HepG2 (cell line): ENCODE results near the gene SLC38A1. TPM values are rescaled to one million over a fixed set of nuclear protein-coding genes. Genes with fewer than 3 reads are reported as not detected.
A peak's percentile ranks its signal among the peaks of the same experiment; 100 is the strongest.

Experiments used
- GMEB2 ChIP-seq: IDR thresholded peaks from 2 replicates; pipeline ENCODE4 v1.6.1; 2016; ENCODE audit warnings: missing biosample characterization, missing genetic modification reagents, low read depth
- GZF1 ChIP-seq: sonication (generic); formaldehyde crosslinking; IDR thresholded peaks from 2 replicates; pipeline ENCODE4 v1.5.1; 2020; ENCODE audit warnings: mild to moderate bottlenecking, missing genetic modification reagents
- MED1 ChIP-seq: sonication (generic); formaldehyde crosslinking; IDR thresholded peaks from 2 replicates; pipeline ENCODE4 v1.4.0; 2020; ENCODE audit warnings: missing genetic modification reagents
- NAIF1 ChIP-seq: sonication (generic); formaldehyde crosslinking; IDR thresholded peaks from 2 replicates; pipeline ENCODE4 v1.5.0; 2020; ENCODE audit warnings: mild to moderate bottlenecking, missing genetic modification reagents, borderline replicate concordance
- NCOA2 ChIP-seq: sonication (generic); formaldehyde crosslinking; IDR thresholded peaks from 2 replicates; pipeline ENCODE4 v1.8.0; 2022; ENCODE audit warnings: inconsistent platforms
- NR1H2 ChIP-seq: sonication (generic); formaldehyde crosslinking; IDR thresholded peaks from 2 replicates; pipeline ENCODE4 v1.8.1; 2022; ENCODE audit warnings: low read depth, missing genetic modification reagents, borderline replicate concordance
- SIN3A ChIP-seq: IDR thresholded peaks from 2 replicates; pipeline ENCODE4 v1.6.1; 2011; ENCODE audit warnings: low read depth, mild to moderate bottlenecking, control low read depth, low read length, borderline replicate concordance
- SOX6 ChIP-seq, 2 experiments: fragments of 450-650 bp in 1 of 2; sonication (generic) in 1 of 2; formaldehyde crosslinking in 1 of 2; IDR thresholded peaks; 2 replicates each; pipeline versions ENCODE4 v1.4.0 to v1.6.1; 2017 to 2020; ENCODE audit warnings: antibody characterized with exemption in 1 of 2, mild to moderate bottlenecking in 1 of 2, missing genetic modification reagents in 1 of 2
- SP5 ChIP-seq: IDR thresholded peaks from 2 replicates; pipeline ENCODE4 v1.6.1; 2016; ENCODE audit warnings: low read depth, borderline replicate concordance
- ZBTB46 ChIP-seq: sonication (generic); formaldehyde crosslinking; IDR thresholded peaks from 2 replicates; pipeline ENCODE4 v1.4.0; 2020; ENCODE audit warnings: mild to moderate bottlenecking, missing genetic modification reagents, borderline replicate concordance
- ZMYM4 ChIP-seq: sonication (generic); formaldehyde crosslinking; IDR thresholded peaks from 2 replicates; pipeline ENCODE4 v1.8.1; 2023; ENCODE audit warnings: mild to moderate bottlenecking, missing genetic modification reagents
- ZNF101 ChIP-seq: sonication (generic); formaldehyde crosslinking; IDR thresholded peaks from 2 replicates; pipeline ENCODE4 v1.4.0; 2020; ENCODE audit warnings: mild to moderate bottlenecking, low read depth, missing genetic modification reagents, borderline replicate concordance
- ZNF562 ChIP-seq: sonication (generic); formaldehyde crosslinking; IDR thresholded peaks from 2 replicates; pipeline ENCODE4 v1.8.0; 2022; ENCODE audit warnings: missing genetic modification reagents, borderline replicate concordance
- ZNF569 ChIP-seq: sonication (generic); formaldehyde crosslinking; IDR thresholded peaks from 2 replicates; pipeline ENCODE4 v1.5.0; 2020; ENCODE audit warnings: mild to moderate bottlenecking, missing genetic modification reagents, moderate library complexity, borderline replicate concordance
- ZNF703 ChIP-seq: sonication (generic); formaldehyde crosslinking; IDR thresholded peaks from 2 replicates; pipeline ENCODE4 v1.5.1; 2020; ENCODE audit warnings: missing genetic modification reagents, mild to moderate bottlenecking, moderate library complexity, borderline replicate concordance
- ZSCAN12 ChIP-seq: sonication (generic); formaldehyde crosslinking; IDR thresholded peaks from 2 replicates; pipeline ENCODE4 v1.9.0; 2021; ENCODE audit warnings: mild to moderate bottlenecking, missing genetic modification reagents
- polyA plus RNA-seq, 8 experiments: library from polyadenylated mRNA; depleted of rRNA in 3 of 8; stranded (reverse) in 7 of 8; unstranded in 1 of 8; fragments of >200 nt; fragmentation: Illumina TruSeq in 4 of 8; extraction: Trizol in 4 of 8; gene quantifications; 2 replicates each; pipeline versions ENCODE4 v1.2.1 to v1.2.3, GENCODE V29; 2011 to 2016; ENCODE audit warnings: low read depth in 4 of 8, missing spikeins in 1 of 8, mixed read lengths in 1 of 8; ENCODE audit not compliant: insufficient read depth in 1 of 8
- total RNA-seq, 5 experiments: library from RNA; depleted of rRNA; stranded (reverse); fragments of >200 nt; fragmentation: Illumina TruSeq; extraction: Trizol; gene quantifications; 2 replicates each; pipeline ENCODE4 v1.2.3, GENCODE V29; 2016; ENCODE audit warnings: low read depth in 1 of 5
- TF ChIP-seq, protein P1 (sequence below): IDR thresholded peaks from 2 replicates; pipeline ENCODE4 v1.4.0; 2020; ENCODE audit warnings: mild to moderate bottlenecking, missing genetic modification reagents
- TF ChIP-seq, protein P2 (sequence below), 2 experiments: sonication (generic) in 1 of 2; formaldehyde crosslinking in 1 of 2; IDR thresholded peaks; 2 replicates each; pipeline versions ENCODE4 v1.5.1 to v1.6.1; 2011 to 2020; ENCODE audit warnings: borderline replicate concordance in 1 of 2, low read depth in 1 of 2, low read length in 1 of 2, mild to moderate bottlenecking in 1 of 2, missing genetic modification reagents in 1 of 2, moderate library complexity in 1 of 2
- TF ChIP-seq, protein P3 (sequence below): sonication (generic); formaldehyde crosslinking; IDR thresholded peaks from 2 replicates; pipeline ENCODE4 v1.5.1; 2020; ENCODE audit warnings: missing genetic modification reagents, mild to moderate bottlenecking, borderline replicate concordance

Gene SLC38A1
- total and polyA plus RNA-seq, 2 of the 13 experiments (the other 11 are each of a cell fraction or from before 2014, with no cell fraction given) = 47.0 to 50.6 TPM

GRCh38 chr12:46259071-46259470, 9.8 kb downstream of the SLC38A1 start (continued):
- TF ChIP-seq, protein P1, sequence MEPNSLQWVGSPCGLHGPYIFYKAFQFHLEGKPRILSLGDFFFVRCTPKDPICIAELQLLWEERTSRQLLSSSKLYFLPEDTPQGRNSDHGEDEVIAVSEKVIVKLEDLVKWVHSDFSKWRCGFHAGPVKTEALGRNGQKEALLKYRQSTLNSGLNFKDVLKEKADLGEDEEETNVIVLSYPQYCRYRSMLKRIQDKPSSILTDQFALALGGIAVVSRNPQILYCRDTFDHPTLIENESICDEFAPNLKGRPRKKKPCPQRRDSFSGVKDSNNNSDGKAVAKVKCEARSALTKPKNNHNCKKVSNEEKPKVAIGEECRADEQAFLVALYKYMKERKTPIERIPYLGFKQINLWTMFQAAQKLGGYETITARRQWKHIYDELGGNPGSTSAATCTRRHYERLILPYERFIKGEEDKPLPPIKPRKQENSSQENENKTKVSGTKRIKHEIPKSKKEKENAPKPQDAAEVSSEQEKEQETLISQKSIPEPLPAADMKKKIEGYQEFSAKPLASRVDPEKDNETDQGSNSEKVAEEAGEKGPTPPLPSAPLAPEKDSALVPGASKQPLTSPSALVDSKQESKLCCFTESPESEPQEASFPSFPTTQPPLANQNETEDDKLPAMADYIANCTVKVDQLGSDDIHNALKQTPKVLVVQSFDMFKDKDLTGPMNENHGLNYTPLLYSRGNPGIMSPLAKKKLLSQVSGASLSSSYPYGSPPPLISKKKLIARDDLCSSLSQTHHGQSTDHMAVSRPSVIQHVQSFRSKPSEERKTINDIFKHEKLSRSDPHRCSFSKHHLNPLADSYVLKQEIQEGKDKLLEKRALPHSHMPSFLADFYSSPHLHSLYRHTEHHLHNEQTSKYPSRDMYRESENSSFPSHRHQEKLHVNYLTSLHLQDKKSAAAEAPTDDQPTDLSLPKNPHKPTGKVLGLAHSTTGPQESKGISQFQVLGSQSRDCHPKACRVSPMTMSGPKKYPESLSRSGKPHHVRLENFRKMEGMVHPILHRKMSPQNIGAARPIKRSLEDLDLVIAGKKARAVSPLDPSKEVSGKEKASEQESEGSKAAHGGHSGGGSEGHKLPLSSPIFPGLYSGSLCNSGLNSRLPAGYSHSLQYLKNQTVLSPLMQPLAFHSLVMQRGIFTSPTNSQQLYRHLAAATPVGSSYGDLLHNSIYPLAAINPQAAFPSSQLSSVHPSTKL = 0 out of 2 replicates have a peak, but pooled peaks have one; percentile 46
- no peak for TF ChIP-seq ZNF562 (CRISPR knock-in tag)
- no peak for TF ChIP-seq NR1H2 (CRISPR knock-in tag)
- TF ChIP-seq, protein P2, sequence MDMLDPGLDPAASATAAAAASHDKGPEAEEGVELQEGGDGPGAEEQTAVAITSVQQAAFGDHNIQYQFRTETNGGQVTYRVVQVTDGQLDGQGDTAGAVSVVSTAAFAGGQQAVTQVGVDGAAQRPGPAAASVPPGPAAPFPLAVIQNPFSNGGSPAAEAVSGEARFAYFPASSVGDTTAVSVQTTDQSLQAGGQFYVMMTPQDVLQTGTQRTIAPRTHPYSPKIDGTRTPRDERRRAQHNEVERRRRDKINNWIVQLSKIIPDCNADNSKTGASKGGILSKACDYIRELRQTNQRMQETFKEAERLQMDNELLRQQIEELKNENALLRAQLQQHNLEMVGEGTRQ (IDR thresholded peaks at IDR 0.05; ENCODE audit: low read depth, low read length) = no peak
- TF ChIP-seq, protein P2 (CRISPR knock-in tag; IDR thresholded peaks at IDR 0.05; ENCODE audit: borderline replicate concordance) = no peak
- no peak for TF ChIP-seq MED1 (CRISPR knock-in tag)
- TF ChIP-seq SIN3A = no peak
- TF ChIP-seq ZBTB46 (CRISPR knock-in tag) = no peak
- no peak for TF ChIP-seq SP5 (CRISPR knock-in tag)
- no peak for TF ChIP-seq GZF1 (CRISPR knock-in tag)
- TF ChIP-seq NAIF1 (CRISPR knock-in tag) = no peak
- TF ChIP-seq ZSCAN12 (CRISPR knock-in tag) = no peak
- TF ChIP-seq SOX6 (IDR thresholded peaks at IDR 0.05) = no peak
- TF ChIP-seq SOX6 (CRISPR knock-in tag; IDR thresholded peaks at IDR 0.05) = 0 out of 2 replicates have a peak, but pooled peaks have one; percentile 10
- no peak for TF ChIP-seq GMEB2
- TF ChIP-seq NCOA2 (CRISPR knock-in tag) = no peak
- TF ChIP-seq ZNF101 (CRISPR knock-in tag) = no peak
- no peak for TF ChIP-seq ZNF703 (CRISPR knock-in tag)
- TF ChIP-seq ZNF569 (CRISPR knock-in tag) = no peak
- TF ChIP-seq ZMYM4 (CRISPR knock-in tag) = no peak; the same call in 1 of the 2 replicates
- TF ChIP-seq, protein P3, sequence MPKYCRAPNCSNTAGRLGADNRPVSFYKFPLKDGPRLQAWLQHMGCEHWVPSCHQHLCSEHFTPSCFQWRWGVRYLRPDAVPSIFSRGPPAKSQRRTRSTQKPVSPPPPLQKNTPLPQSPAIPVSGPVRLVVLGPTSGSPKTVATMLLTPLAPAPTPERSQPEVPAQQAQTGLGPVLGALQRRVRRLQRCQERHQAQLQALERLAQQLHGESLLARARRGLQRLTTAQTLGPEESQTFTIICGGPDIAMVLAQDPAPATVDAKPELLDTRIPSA (CRISPR knock-in tag) = no peak
